OCI-LY7 (cell line): ENCODE results near the gene EIF4G3.

Experiments
- CTCF ChIP-seq: fragments of 200-600 bp; sonication (generic); conservative IDR thresholded peaks from 2 replicates; pipeline ENCODE4 v1.5.1; 2014; ENCODE audit warnings: mild to moderate bottlenecking, antibody characterized with exemption, low read length, moderate library complexity, mixed read lengths
- EZH2phosphoT487 ChIP-seq: fragments of 200-600 bp; sonication (generic); IDR thresholded peaks from 2 replicates; pipeline ENCODE4 v1.6.1; 2018; ENCODE audit warnings: low read depth, borderline replicate concordance, mild to moderate bottlenecking, mixed run types, antibody characterized with exemption, low read length, moderate library complexity, mixed read lengths

- TF ChIP-seq CTCF (no peak), EZH2phosphoT487 (no peak)
Measured at GRCh38 chr1:20885121-20885520, 291.6 kb downstream of the EIF4G3 start.
